ENCODE results near the gene SLC16A13. TPM values are rescaled to one million over a fixed set of nuclear protein-coding genes. Genes with fewer than 3 reads are reported as not detected.

The SLC16A13 gene
- total and polyA plus RNA-seq, 2 of the 4 experiments (the other 2 are of a cell fraction) = 0.18 to 2.3 TPM

DNA sequence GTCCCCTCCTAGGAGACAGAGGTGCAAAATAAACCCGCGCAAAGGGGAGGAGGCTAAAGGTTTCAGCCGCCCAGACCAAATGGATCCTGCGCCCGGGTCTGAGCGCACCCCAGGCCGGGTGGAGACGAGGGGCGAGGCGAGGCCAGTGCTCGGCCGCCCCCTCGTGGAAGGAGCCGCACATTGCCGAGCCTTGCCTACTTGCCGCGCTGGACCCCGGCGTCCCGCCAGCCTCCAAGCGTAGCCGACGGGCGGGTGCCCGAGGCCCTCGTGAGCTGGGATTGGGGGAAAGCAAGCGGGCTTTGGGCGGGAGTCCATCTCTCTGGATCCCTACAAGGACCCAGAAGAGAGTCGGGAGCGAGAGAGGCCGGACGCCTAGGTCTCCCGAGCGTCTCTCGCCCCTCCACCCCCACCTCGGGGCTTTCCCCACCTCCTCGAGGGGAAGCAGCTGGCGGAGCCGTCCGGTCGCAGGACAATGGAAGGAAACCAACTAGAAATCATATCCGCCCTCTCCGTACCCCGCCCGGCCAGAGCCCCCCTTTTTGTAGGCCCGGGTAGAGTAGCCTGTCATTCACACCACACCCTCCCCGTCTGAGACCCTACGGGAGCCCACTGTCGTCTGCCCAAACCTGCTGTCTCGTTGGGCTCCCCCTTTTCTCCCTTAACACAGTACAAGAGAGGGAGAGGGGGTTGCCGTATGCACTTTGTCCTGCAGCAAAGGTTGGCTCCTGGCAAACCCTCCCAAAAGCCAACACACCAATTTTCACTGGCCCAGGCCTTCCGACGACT lies 13.6 kb upstream of the SLC16A13 start:
- peaks cover 4% of the 10 kb centered on the region; the same call in 1 of the 2 replicates for H3K4me1 ChIP-seq (ENCODE audit: control insufficient read depth, insufficient read depth, low read length)
- ATAC-seq (ENCODE audit: low read depth) (peak; percentile 89), DNase-seq (peak; percentile 36)
- in situ Hi-C loops (cut with MboI; ENCODE audit: low sequenced_read_pairs) = no loop called here
- H3K36me3 ChIP-seq (ENCODE audit: control insufficient read depth, insufficient read depth, low read length) = no peaks in the 10 kb centered on the region
- H4K5ac ChIP-seq (ENCODE audit: low read depth, low read length) = 0 out of 2 replicates have a peak overlapping the region, but pooled peaks have one; percentile 14
- H3K4ac ChIP-seq (ENCODE audit: low read depth, low read length) = no peak overlapping the region; the same call in 1 of the 2 replicates
- H3K9ac ChIP-seq (ENCODE audit: low read depth, low read length) = peak overlapping the region; percentile 24
- no peak overlapping the region for H2AK5ac ChIP-seq (ENCODE audit: low read depth, low read length)
- no peak overlapping the region for H3K4me3 ChIP-seq (ENCODE audit: insufficient read depth, low read depth, low read length)
- H2BK20ac ChIP-seq (ENCODE audit: low read depth, low read length) = no peak overlapping the region
- H3K27ac ChIP-seq (ENCODE audit: insufficient read depth, low read length) = no peak overlapping the region
- H3K56ac ChIP-seq (ENCODE audit: extremely low read depth, insufficient read depth, low read length) = no peak overlapping the region
- POLR2A ChIA-PET (ENCODE audit: unreplicated experiment) = interaction anchor here (0.6 kb wide), 1 partner anchor 10 kb away, joined by 4 read pairs; no protein-coding TSS in a partner anchor
- 4% methylated on average over 15 of the region's 53 CpGs; no CpG with 5 or more reads in 1 of the 2 experiments for WGBS, 2 experiments (ENCODE audit: extremely low coverage in 2 of 2, insufficient read length in 1 of 2)
- TF ChIP-seq, protein P1, sequence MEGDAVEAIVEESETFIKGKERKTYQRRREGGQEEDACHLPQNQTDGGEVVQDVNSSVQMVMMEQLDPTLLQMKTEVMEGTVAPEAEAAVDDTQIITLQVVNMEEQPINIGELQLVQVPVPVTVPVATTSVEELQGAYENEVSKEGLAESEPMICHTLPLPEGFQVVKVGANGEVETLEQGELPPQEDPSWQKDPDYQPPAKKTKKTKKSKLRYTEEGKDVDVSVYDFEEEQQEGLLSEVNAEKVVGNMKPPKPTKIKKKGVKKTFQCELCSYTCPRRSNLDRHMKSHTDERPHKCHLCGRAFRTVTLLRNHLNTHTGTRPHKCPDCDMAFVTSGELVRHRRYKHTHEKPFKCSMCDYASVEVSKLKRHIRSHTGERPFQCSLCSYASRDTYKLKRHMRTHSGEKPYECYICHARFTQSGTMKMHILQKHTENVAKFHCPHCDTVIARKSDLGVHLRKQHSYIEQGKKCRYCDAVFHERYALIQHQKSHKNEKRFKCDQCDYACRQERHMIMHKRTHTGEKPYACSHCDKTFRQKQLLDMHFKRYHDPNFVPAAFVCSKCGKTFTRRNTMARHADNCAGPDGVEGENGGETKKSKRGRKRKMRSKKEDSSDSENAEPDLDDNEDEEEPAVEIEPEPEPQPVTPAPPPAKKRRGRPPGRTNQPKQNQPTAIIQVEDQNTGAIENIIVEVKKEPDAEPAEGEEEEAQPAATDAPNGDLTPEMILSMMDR (conservative IDR thresholded peaks at IDR 0.05; ENCODE audit: low read depth, low read length) = peak; percentile 87
- TF ChIP-seq POLR2A (IDR thresholded peaks at IDR 0.05; ENCODE audit: low read depth, low read length) (0 out of 2 replicates have a peak, but pooled peaks have one; percentile 39), RAD21 (IDR thresholded peaks at IDR 0.05; ENCODE audit: low read length) (peak; percentile 80), MAZ (IDR thresholded peaks at IDR 0.05; ENCODE audit: borderline replicate concordance, low read depth, low read length) (0 out of 2 replicates have a peak, but pooled peaks have one; percentile 21), SMC3 (IDR thresholded peaks at IDR 0.05; ENCODE audit: low read depth, low read length) (peak; percentile 66), MXI1 (IDR thresholded peaks at IDR 0.05; ENCODE audit: borderline replicate concordance, low read depth, low read length) (no peak), NFE2L2 (IDR thresholded peaks at IDR 0.05; ENCODE audit: low read depth, low read length) (no peak)
- no peaks in the 10 kb centered on the region for H3K9me3 ChIP-seq (ENCODE audit: control insufficient read depth, insufficient read depth, low read length)
- peak overlapping the region; percentile 83 for H2AK9ac ChIP-seq (replicated peaks; ENCODE audit: low read depth, low read length, poor library complexity)
- intact Hi-C loops (cut with micrococcal nuclease) = loop anchor here (1.0 to 5.0 kb wide), 3 partner anchors 109 to 356 kb away; no protein-coding TSS in a partner anchor
- no peak overlapping the region for H2BK15ac ChIP-seq (ENCODE audit: low read depth, low read length)
- no peak overlapping the region for H3K14ac ChIP-seq (replicated peaks; ENCODE audit: low read depth, low read length)
- peak overlapping the region; percentile 95 for H2AFZ ChIP-seq (replicated peaks; ENCODE audit: low read length, poor library complexity)
- no peak overlapping the region for H3K18ac ChIP-seq (ENCODE audit: low read depth, low read length)
- H3K79me1 ChIP-seq (ENCODE audit: low read depth in 1 of 2, low read length in 2 of 2) = no peaks in the 10 kb centered on the region
- H3K4me2 ChIP-seq (ENCODE audit: low read depth, low read length) = peak overlapping the region; percentile 62
- H3K23ac ChIP-seq (ENCODE audit: low read depth, low read length) = no peak overlapping the region
- no TSS peak for BruUV-seq (replicated peaks)
- H3K9me1 ChIP-seq (ENCODE audit: insufficient read depth, low read length) = no peaks in the 10 kb centered on the region; the same call in 1 of the 2 replicates
- no peaks in the 10 kb centered on the region for H4K20me1 ChIP-seq (ENCODE audit: insufficient read depth, low read length)
- no peak overlapping the region for H2BK5ac ChIP-seq (ENCODE audit: low read depth, low read length, poor library complexity, severe bottlenecking)
- H4K8ac ChIP-seq (ENCODE audit: low read depth in 2 of 2, low read length in 2 of 2) = peak overlapping the region; percentile 45 to 79; a peak in 3 of 4 replicates
- H3K27me3 ChIP-seq (ENCODE audit: control insufficient read depth, insufficient read depth, low read length) = peaks cover 10% of the 10 kb centered on the region; the same call in 1 of the 2 replicates
- H4K91ac ChIP-seq (ENCODE audit: insufficient read depth, low read depth, low read length) = no peak overlapping the region
- H2BK120ac ChIP-seq (ENCODE audit: low read depth, low read length) = no peak overlapping the region
- dilution Hi-C loops (cut with HindIII; ENCODE audit: low sequenced_read_pairs, unreplicated experiment) = no loop called here
- CTCF ChIA-PET = interaction anchor here (0.6 to 1.6 kb wide), 5 partner anchors 10 to 398 kb away, joined by 3 to 13 read pairs (median 4); no protein-coding TSS in a partner anchor
